Uterus (tissue), 2 donors: ENCODE measurements around the gene CD9.

ENCODE experiments used
- POLR2A ChIP-seq, 2 donors: fragments of 450-650 bp; IDR thresholded peaks; one replicate each; pipeline ENCODE4 v1.6.1; 2016; ENCODE audit warnings: antibody characterized with exemption in 2 of 2, mild to moderate bottlenecking in 1 of 2, moderate library complexity in 1 of 2
- TF ChIP-seq, protein P1 (sequence below), 4 experiments: fragments of 200-600 bp in 2 of 4; fragments of 450-650 bp in 2 of 4; sonication (generic) in 2 of 4; IDR thresholded peaks; one replicate each; pipeline ENCODE4 v1.5.1; 2016 to 2019; ENCODE audit warnings: antibody characterized with exemption in 4 of 4, mild to moderate bottlenecking in 2 of 4, moderate library complexity in 1 of 4

DNA sequence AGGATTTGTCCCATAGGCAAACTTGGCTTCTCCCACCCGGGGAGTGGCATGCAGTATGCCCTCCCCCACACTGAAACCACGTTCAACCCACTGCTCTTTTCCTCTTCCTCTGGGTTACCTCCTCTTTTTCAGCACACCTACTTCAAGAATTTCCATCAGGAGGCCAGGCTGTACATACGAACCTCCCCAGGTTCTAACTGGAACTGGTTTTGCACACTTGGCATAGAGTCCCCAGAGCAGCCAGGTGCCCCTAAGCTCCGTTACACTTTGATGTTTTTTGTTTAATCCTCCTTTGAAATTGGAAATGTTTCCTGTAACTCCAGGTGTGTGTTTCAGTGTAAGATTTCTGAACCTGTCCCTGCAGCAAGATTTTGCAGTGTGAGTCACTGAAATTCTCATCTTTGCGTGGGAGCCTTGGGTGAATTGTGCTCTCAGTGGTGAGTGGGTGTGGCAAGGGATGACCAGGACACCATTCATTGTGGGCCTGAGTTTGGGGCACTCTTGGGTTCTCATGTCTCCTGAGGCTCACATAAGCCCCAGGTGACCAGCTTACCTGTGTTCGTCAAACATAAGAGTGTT is 18.2 kb downstream of the CD9 start:
- TF ChIP-seq, protein P1, sequence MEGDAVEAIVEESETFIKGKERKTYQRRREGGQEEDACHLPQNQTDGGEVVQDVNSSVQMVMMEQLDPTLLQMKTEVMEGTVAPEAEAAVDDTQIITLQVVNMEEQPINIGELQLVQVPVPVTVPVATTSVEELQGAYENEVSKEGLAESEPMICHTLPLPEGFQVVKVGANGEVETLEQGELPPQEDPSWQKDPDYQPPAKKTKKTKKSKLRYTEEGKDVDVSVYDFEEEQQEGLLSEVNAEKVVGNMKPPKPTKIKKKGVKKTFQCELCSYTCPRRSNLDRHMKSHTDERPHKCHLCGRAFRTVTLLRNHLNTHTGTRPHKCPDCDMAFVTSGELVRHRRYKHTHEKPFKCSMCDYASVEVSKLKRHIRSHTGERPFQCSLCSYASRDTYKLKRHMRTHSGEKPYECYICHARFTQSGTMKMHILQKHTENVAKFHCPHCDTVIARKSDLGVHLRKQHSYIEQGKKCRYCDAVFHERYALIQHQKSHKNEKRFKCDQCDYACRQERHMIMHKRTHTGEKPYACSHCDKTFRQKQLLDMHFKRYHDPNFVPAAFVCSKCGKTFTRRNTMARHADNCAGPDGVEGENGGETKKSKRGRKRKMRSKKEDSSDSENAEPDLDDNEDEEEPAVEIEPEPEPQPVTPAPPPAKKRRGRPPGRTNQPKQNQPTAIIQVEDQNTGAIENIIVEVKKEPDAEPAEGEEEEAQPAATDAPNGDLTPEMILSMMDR (IDR thresholded peaks at IDR 0.05), result no peak
- TF ChIP-seq POLR2A (IDR thresholded peaks at IDR 0.05), result no peak
